ENCODE measurements around the gene KHSRP. TPM values are rescaled to one million over a fixed set of nuclear protein-coding genes. Genes with fewer than 3 reads are reported as not detected.

KHSRP gene
- total RNA-seq, 1 experiment from 2014 or later = 288 TPM

- no peak for DNase-seq
- Histone ChIP-seq H4K20me1 (ENCODE audit: insufficient read depth) (no peaks in the 10 kb centered on the region), H3F3A (ENCODE audit: insufficient read depth, low read depth) (peaks cover 7% of the 10 kb centered on the region; the same call in 1 of the 2 replicates), H3K79me2 (ENCODE audit: low read depth) (peaks cover 15% of the 10 kb centered on the region), H3K9me3 (ENCODE audit: insufficient read depth, low read depth) (no peaks in the 10 kb centered on the region), H3K27ac (0 out of 2 replicates have a peak overlapping the region, but pooled peaks have one; percentile 22), H3K27me3 (ENCODE audit: insufficient read depth, low read depth) (no peaks in the 10 kb centered on the region), H3K4me3 (peak overlapping the region; percentile 75), H3K36me3 (ENCODE audit: low read depth) (no peaks in the 10 kb centered on the region), H3K4me1 (replicated peaks; ENCODE audit: insufficient read depth) (peaks cover 5% of the 10 kb centered on the region), H3K4me2 (peak overlapping the region; percentile 81), H3K9me2 (ENCODE audit: insufficient read depth) (no peaks in the 10 kb centered on the region), H2AFZ (peak overlapping the region; percentile 82)
- intact Hi-C loops (cut with micrococcal nuclease; ENCODE audit: unreplicated experiment) = no loop called here
- ChIA-PET POLR2A (ENCODE audit: unreplicated experiment) (interaction anchor here (0.6 kb wide), 1 partner anchor 31 kb away, joined by 5 read pairs; no protein-coding TSS in a partner anchor), CTCF (no interaction called here)
- TF ChIP-seq CTCF (conservative IDR thresholded peaks at IDR 0.05) = no peak
- no peak for TF ChIP-seq EZH2 (IDR thresholded peaks at IDR 0.05; ENCODE audit: low read depth)
- BruUV-seq (replicated peaks) = no TSS peak
These were observed 40.4 kb upstream of the KHSRP start for GRCh38 chr19:6465006-6465405.

- Histone ChIP-seq H3K79me2 (ENCODE audit: low read depth) (peaks cover 15% of the 10 kb centered on the region), H3K27me3 (ENCODE audit: insufficient read depth, low read depth) (no peaks in the 10 kb centered on the region), H3K27ac (0 out of 2 replicates have a peak within 1 kb of the TSS, but pooled peaks have one; percentile 22), H3K4me1 (replicated peaks; ENCODE audit: insufficient read depth) (peaks cover 5% of the 10 kb centered on the region), H3K4me3 (peak within 1 kb of the TSS; percentile 75), H4K20me1 (ENCODE audit: insufficient read depth) (no peaks in the 10 kb centered on the region), H3K4me2 (peak within 1 kb of the TSS; percentile 81), H3K36me3 (ENCODE audit: low read depth) (no peaks in the 10 kb centered on the region), H3K9me3 (ENCODE audit: insufficient read depth, low read depth) (no peaks in the 10 kb centered on the region), H3K9me2 (ENCODE audit: insufficient read depth) (no peaks in the 10 kb centered on the region), H3F3A (ENCODE audit: insufficient read depth, low read depth) (peaks cover 7% of the 10 kb centered on the region; the same call in 1 of the 2 replicates), H2AFZ (peak within 1 kb of the TSS; percentile 82)
- peak; percentile 78 to 86 for DNase-seq
- ChIA-PET POLR2A (ENCODE audit: unreplicated experiment) (no interaction called here), CTCF (no interaction called here)
- intact Hi-C loops (cut with micrococcal nuclease; ENCODE audit: unreplicated experiment) = loop anchor here (5.0 kb wide), 3 partner anchors 42 to 398 kb away; partner anchors contain the start of genes GPR108, KHSRP and TRIP10
- no peak for TF ChIP-seq EZH2 (IDR thresholded peaks at IDR 0.05; ENCODE audit: low read depth)
- no peak for TF ChIP-seq CTCF (conservative IDR thresholded peaks at IDR 0.05)
- TSS peak; percentile 39 for BruUV-seq (replicated peaks)
These were observed 39.7 kb upstream of the KHSRP start, which contains the start of gene CRB3 for GRCh38 chr19:6464070-6464873. Gene CRB3 (plus strand): TSS chr19:6464271. CDS start chr19:6464702, 431 bp downstream.

- Histone ChIP-seq H3K79me2 (ENCODE audit: low read depth) (peaks cover 9% of the 10 kb centered on the region), H3K4me1 (replicated peaks; ENCODE audit: insufficient read depth) (peaks cover 2% of the 10 kb centered on the region), H3K27me3 (ENCODE audit: insufficient read depth, low read depth) (no peaks in the 10 kb centered on the region), H3K27ac (peak overlapping the region; percentile 88), H3F3A (ENCODE audit: insufficient read depth, low read depth) (peaks cover 7% of the 10 kb centered on the region; the same call in 1 of the 2 replicates), H4K20me1 (ENCODE audit: insufficient read depth) (no peaks in the 10 kb centered on the region), H3K9me3 (ENCODE audit: insufficient read depth, low read depth) (no peaks in the 10 kb centered on the region), H3K4me3 (peak overlapping the region; percentile 68), H3K9me2 (ENCODE audit: insufficient read depth) (no peaks in the 10 kb centered on the region), H3K4me2 (peak overlapping the region; percentile 77), H3K36me3 (ENCODE audit: low read depth) (no peaks in the 10 kb centered on the region), H2AFZ (peak overlapping the region; percentile 90)
- no TSS peak for BruUV-seq (replicated peaks)
- intact Hi-C loops (cut with micrococcal nuclease; ENCODE audit: unreplicated experiment) = loop anchor here (5.0 kb wide), 3 partner anchors 38 to 402 kb away; partner anchors contain the start of genes GPR108, KHSRP and TRIP10
- peak; percentile 93 to 94 for DNase-seq
- CTCF ChIA-PET = no interaction called here
- no peak for TF ChIP-seq EZH2 (IDR thresholded peaks at IDR 0.05; ENCODE audit: low read depth)
- peak; percentile 63 for TF ChIP-seq CTCF (conservative IDR thresholded peaks at IDR 0.05)
- POLR2A ChIA-PET (ENCODE audit: unreplicated experiment) = interaction anchor here (0.7 kb wide), 1 partner anchor 103 kb away, joined by 3 read pairs; no protein-coding TSS in a partner anchor
These were observed 35.7 kb upstream of the KHSRP start for GRCh38 chr19:6460099-6460884.
